Measurements from ENCODE around the gene KLRK1.

DNA sequence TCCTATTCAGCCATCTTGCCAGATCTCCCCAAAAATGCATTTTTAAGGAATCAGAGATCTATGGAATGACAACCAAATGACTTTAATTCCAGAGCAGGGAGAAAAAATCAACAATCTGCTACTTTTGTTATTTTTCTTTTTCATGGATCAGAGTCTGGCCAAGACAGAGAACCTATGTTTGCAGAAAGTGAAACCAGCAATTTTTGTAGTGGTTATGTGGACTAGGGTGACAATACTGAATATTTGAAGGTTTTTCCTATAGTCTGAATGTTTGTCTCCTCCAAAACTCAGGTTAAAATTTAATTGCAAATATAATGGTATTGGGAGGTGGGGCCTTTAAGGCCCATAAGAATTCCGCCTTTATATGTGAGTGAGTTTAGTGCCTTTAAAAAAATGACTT lies 30.9 kb downstream of the KLRK1 start:
- TF ChIP-seq, protein P1, sequence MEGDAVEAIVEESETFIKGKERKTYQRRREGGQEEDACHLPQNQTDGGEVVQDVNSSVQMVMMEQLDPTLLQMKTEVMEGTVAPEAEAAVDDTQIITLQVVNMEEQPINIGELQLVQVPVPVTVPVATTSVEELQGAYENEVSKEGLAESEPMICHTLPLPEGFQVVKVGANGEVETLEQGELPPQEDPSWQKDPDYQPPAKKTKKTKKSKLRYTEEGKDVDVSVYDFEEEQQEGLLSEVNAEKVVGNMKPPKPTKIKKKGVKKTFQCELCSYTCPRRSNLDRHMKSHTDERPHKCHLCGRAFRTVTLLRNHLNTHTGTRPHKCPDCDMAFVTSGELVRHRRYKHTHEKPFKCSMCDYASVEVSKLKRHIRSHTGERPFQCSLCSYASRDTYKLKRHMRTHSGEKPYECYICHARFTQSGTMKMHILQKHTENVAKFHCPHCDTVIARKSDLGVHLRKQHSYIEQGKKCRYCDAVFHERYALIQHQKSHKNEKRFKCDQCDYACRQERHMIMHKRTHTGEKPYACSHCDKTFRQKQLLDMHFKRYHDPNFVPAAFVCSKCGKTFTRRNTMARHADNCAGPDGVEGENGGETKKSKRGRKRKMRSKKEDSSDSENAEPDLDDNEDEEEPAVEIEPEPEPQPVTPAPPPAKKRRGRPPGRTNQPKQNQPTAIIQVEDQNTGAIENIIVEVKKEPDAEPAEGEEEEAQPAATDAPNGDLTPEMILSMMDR (conservative IDR thresholded peaks at IDR 0.05; ENCODE audit: low read depth, low read length) = no peak
- TF ChIP-seq EZH2 (IDR thresholded peaks at IDR 0.05; ENCODE audit: low read length, unreplicated experiment) (no peak), EZH2phosphoT487 (IDR thresholded peaks at IDR 0.05; ENCODE audit: borderline replicate concordance, low read length) (no peak)

All from PC-3 (cell line).